NCI-H2227 (cell line): Measurements from ENCODE around the gene ACTA2.

Experiments used
- DNase-seq: peaks from one replicate; lab custom pipeline; 2025; ENCODE audit not compliant: unreplicated experiment; lab: John Stamatoyannopoulos, UW

The ACTA2 gene

DNA sequence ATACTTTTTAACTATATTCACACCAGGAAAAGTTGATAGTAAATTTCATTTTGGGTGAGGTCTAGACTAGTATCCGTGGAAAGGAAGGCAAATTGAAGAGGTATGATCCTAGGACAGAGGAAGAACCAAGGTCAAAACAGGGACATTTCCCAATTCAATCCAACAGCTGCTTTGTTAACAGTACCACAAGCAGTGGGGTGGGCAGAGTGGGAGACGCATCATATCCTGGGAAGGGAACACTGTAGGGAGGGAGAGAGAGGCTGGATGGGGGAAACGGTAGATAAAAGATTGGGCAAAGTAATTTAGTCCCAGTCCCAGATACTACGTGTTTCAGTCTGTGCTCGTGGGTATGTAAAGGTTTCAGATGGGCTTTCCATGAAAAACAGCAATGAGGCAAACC is 28.9 kb upstream of the ACTA2 start:
- no peak for DNase-seq

DNA sequence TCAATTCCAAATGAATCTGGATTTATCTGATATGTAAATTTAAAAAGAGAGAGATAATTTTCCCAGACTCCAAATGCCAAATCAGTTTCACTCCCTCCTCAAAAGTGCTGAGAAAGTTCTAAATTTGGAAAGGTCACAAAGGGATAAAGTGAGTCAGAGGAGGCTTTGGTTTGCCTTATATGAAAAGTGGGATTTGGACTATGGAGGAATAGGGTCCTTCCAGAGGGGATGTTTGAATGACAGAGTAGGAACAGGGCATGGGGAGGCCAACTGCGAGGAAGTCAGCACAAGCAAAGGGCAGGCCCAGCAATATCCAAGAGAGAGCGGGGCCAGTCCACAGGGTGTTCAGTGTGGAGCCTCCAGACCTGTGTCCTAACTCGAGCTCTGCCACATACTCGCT is 28.2 kb upstream of the ACTA2 start:
- no peak for DNase-seq

DNA sequence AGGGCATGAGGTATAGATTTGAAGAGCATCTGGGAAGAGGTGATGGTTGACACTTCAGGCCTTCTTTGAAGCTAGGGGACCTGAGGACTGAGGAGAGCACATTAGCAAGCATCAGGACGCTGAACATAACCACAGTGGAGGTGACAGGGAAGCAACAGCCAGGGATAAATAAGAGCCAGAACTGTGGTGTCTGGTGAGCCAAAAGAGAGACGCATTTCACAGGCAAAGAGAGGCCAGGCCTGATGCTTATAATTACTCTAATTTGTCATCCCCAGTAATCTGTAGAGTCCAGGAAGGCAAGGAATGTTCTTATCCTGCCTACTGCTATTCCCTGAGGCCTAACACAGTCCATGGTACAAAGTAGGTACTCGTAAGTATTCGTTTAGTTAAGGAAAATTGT is 27.7 kb upstream of the ACTA2 start:
- DNase-seq: no peak

DNA sequence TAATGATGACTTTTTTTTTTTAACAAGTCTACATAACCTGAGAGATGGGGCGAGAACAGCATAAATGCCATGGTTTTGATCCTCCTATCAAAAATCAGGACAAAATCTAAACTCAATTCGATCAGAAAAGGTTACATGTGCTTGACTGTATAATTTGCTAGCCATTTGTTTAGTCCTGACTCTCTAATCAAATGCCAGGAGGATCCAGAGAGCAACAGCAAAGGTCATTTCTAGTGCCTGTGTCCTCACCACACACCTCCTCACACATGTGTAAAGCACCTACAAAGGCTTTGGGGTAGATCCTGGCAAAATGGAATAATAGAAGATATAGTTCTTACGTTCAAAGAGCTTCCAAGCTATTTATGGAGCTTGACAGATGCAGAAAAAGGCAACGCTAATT is 27.0 kb upstream of the ACTA2 start:
- DNase-seq: no peak

DNA sequence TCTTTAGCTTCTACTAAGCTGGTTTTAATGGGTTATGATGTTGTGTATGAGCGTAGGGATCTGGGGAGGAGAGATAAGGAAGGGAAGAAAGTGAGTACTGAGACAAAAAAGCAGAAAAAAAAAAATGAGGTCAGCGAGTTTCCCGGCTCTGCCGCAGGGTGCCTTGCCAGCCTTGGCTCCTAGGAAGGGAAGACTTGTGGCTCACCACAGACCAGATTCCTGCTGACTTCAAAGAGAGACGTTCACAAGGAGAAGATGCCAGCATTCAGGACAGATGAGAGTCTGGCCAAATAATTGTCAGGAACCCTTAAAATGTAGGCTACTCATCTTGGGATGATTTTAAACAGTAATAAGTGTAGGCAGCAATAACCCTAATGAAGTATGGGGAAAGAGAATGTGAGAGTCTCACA is 26.6 kb upstream of the ACTA2 start:
- no peak for DNase-seq

DNA sequence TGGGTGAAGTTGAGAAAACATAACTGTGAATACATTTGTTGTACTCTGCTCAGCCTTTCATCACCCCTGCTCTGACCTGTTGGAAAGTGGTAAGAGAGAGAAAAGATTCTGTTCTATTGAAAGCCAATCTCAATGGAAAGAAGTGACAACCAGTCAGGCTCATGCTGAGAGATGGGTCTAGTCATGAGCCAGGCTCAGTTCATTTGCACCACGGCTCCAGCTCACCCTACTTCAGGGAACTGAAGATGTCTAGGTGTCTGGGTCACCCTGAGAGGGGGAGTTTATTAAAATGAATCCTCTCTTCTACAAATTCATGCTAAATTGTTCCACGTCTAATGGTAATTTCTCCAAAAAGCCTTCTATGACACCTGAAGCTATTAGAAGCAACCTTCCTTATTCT is 25.9 kb upstream of the ACTA2 start:
- no peak for DNase-seq

DNA sequence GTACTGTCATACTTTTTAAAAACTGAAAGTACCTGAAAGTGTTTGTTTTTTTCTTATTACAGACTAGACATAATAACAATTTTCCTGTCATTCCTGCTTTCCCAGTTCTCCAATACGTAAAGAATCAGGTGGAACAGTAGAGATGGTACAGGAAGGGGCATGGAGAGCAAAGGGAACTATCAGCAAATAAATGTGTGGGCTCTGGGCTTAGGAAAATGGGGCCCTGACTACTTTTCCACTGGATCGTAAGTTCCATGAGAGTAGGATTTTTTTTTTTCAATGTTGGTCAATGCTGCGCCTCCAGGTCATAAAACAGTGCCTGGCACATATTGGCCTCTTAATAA is 22.8 kb upstream of the ACTA2 start:
- DNase-seq: no peak

DNA sequence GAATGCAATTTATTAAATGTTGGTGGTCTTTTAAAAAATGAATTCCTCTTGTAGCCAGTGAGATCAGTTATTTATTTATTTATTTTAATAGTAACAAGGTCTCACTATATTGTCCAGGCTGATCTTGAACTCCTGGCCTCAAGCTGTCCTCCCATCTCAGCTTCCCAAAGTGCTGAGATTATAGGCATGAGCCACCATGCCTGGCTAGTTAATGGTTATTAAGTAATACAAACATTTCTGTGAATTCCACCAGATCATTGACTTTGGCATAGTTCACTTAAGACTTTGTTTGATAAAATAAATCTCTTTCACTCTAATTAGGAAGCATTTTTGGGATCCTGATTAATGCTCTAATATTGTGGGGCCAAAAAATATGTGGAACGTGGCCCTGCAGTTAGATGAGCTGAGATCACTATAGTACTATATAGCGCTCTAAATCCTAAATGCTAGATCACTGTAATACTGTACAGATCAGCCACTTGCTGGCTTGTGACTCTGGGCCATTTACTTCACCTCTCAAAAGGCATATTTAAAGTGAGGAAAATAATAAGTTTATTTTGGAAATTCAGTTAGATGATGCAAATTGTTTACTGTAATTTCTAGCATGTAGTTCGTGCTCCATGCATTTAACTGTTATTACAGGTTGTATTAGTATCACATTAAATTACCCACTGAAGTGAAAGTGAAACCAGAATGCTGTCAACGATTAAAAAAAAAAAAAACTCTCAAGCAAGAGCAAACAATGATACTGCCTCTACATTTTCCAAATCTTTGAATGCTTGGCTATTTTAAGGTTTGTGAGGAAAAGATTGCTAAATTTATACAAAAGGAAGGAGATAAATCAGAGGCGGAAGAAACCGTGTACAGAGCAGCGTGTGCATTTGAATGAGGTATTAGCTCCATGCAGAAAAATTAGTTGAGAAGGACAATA is 22.1 kb upstream of the ACTA2 start:
- DNase-seq: no peak

DNA sequence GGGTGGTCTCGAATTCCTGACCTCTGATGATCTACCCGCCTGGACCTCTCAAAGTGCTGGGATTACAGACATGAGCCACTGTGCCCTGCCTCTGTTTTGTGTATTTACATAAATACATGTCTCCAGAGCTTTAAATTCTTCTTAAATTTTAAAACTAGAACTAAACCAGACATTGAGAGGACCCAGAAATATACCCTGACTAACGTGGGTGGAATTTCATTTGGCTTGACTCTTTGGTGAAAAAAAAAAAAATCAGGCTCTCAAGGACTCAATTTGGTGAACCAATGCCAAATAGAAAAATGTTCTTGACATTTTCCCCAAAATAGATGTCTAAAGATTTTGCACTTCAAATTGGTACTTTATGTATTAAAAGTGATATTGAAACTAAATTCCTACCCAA is 21.4 kb upstream of the ACTA2 start:
- no peak for DNase-seq

DNA sequence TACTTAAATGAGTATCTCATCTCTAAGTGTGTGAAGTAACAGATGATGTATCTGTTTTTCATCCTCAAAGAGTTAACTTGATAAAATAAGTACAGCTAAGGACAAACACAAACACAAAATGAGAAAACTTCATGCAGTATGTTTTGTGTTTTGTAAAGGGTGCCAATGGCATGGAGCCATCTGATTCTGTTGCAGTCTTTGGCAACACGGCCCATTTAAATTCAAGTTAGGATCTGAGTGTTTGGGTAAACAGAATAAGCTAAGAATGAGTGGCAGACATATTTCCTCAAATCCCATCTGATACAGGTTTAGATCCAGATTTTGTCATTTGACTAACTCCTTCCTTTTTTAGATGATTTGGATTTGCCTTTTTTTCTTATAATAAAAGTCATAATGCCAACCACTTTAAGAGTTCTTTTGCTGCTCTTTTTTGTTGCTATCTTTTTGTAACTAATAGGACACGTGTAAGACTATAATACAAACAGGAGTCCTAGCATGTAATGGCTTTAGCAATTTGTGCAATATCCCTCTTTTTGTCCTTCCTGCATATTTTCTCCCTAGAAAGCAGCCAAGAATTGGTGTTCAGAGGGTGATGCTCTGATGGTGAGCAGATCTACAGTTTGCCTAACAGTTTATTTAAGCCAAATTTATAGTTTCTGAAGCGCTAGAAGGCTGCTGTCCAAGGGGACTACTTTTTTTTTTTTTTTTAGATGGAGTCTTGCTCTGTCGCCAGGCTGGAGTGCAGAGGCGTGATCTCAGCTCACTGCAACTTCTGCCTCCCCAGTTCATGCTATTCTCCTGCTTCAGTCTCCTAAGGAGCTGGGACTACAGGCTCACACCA is 18.9 kb upstream of the ACTA2 start:
- no peak for DNase-seq

DNA sequence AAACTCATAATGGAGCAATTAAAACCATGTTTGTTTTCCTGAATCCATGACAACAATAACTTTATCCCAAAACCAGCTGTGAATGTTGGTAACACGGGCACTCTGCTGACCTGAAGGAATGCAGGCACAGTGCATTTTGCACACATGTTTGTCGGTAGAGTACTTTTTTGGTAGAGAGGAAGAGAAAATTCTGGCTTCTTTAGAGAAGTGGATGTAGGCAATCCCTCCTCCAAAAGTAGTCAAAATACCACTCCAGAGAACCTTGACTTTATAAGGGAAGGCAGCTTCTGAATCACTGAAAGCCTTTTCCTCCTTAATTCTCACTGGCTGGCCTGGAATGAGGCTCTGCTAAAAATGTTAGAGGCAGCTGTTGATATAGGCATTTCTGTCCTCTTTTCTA is 15.8 kb upstream of the ACTA2 start:
- no peak for DNase-seq

DNA sequence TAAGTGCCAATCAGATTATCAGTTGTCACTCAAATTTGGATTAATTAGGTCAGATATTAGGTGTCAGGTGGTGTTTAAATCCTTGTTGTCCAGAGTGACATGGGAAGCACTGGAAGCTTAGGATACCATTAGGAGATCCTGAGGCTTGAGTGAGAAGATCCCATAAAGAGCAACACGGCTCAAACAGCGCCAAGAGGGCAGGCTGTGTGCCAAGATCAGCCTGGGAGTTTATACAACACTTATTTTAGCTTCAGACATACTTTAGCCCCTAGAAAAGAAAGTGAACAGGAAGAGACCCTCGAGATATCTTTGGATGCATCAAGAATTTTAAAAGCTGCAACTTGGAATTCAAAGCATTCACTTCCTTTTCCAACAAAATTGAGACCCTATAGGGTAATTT is 14.2 kb upstream of the ACTA2 start:
- DNase-seq: no peak

DNA sequence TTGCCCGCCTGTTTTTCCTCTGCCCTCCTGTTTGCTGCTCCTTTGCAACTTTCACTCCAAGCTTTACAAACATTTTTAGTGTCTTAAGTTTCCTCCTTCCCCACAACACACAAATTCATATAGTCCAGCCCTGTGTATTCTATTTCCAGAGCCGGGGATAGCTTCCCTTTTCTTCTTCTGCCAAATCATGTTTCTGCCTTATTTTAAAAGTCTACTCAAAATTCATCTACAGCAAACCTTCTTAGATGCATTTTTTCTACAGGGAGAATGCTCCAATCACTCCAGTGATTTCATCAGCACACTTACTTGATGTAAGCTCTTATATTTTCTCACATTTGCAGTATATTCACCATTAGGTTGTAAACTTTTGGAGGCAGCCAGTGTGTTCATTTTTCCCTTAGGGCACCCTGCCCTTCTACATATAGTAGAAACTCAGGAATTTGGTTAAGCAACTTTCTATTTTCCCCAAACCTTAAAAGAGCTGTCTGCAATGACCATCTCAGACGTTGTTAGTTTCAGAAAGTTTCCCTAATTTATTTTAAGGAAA is 12.4 kb upstream of the ACTA2 start:
- no peak for DNase-seq

DNA sequence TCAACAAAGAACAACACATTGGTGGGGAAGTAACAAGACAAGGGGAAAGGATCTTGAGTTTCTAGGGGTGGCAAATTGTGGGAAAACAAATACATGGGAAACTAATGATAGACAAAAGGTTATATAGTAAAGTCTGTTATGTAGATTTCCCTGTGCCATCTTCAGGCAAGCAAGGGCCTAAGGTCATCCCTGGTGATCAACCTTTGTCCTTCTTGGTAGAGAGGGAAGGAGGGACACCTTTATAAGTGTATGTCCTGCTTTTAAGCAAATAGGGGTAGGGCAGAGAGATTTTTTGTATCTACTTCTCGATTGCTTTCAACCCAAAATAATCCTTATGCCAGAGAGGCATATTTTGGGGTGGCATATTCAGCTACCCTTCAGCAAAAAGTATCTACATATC is 11.8 kb upstream of the ACTA2 start:
- DNase-seq: no peak

DNA sequence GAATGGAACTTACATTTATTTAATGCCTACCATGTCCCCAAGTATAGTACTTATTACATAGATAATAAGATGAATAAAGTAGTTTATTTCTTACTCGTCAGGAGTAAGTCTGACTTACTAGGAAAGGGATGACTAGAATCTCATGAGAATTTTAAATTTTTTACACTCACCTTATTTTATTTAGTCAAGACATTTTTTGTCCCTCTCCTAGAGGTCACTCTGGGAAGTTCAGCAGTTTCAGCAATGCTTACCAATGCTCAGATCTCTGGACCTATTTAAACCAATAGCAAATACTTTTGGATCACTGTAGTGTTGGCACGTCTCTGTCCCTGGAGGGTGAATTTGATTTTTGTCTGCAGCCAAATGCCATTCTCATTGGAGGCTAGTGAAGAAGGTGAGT is 10.7 kb upstream of the ACTA2 start:
- DNase-seq: no peak

DNA sequence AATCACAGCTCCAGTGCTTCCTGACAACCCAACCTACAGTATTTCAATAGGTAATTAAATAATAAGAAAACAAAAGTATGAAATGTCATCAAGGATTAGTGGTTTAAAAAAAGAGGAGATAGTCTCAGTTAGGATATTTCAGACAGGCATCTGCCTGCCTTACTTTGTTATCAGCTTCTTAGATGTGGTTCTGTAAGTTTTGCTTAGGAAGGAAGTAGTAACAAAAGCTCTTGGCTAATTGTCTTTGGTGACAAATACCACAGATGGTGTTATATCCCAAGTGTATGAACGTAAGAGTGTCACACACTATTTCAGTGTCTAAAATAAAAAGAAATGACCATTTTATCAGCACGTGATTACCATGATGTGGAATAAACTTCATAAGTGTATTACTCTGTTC is 9.8 kb upstream of the ACTA2 start:
- no peak for DNase-seq

DNA sequence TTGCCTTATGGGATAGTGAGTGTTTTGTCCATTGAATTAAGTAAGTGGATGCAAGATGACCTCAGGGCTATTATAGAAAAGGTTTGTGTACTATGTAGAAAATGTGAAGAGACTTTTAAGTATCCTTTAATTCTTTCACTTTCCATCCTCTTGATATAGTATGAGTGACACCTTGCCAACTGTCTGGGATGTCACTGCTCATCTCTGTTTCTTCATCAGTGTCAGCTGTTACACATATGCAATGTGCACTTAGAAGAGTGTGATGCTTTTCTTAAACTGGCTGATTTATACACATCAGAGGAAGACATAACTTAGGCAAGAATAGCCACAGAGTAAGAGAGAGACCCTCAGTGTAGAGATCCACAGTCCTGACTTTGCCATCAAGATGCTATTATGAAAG is 8.7 kb upstream of the ACTA2 start:
- no peak for DNase-seq

DNA sequence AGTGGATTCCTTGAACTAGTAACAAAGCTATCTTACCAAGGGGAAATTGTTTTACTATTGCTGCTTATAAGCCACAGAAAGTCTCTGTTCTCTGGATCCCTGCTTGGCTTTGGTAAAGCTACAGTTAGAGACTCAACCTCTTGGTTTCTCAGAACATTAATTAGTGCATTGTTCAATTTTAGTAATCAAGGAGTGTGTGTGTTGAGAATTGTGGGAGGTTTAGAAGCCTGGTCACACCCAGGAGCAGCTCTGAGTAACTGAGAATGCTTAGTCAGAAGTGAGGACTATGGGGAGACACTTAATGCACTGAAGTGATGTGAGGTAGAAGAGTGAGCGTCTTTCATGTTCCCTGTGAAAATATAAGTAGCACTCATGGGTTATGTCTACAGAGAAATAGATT is 8.2 kb upstream of the ACTA2 start:
- no peak for DNase-seq

DNA sequence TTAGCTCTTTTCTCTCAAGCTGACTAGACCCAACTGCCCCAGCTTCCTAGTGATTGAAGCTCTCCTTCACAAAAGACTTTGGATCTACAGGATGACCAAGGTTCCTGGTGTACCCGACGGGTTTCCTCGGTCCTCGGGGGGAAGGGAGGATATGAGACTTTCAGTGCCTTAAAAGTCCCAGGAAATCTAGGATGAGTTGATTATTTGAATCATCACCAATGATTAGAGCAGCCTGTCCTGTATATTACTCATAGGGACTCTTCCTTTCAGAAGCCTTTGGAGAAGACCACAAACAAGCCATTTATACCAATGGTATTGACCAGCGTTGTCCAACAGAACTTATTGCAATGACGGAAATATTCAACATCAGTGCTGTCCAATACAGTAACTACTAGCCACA is 6.1 kb upstream of the ACTA2 start:
- DNase-seq: no peak

DNA sequence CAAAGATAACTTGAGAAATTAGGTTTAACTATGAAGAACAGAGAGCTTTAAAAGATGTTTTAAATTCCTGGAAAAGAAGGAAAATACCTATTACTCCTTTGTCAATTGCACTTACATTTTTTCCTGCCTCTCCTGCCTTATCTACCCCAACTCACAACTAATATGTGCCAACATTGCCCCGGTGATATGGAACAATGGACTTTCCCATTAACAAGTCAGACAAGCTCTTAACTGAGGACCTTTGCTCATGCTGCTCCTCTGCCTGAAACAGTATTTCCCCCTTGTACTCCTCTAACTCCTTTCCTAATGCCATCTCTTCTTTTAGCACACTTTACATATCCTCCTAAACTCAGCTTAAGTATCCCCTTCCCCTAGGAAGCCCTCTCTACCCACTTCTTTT is 4.8 kb upstream of the ACTA2 start:
- no peak for DNase-seq

DNA sequence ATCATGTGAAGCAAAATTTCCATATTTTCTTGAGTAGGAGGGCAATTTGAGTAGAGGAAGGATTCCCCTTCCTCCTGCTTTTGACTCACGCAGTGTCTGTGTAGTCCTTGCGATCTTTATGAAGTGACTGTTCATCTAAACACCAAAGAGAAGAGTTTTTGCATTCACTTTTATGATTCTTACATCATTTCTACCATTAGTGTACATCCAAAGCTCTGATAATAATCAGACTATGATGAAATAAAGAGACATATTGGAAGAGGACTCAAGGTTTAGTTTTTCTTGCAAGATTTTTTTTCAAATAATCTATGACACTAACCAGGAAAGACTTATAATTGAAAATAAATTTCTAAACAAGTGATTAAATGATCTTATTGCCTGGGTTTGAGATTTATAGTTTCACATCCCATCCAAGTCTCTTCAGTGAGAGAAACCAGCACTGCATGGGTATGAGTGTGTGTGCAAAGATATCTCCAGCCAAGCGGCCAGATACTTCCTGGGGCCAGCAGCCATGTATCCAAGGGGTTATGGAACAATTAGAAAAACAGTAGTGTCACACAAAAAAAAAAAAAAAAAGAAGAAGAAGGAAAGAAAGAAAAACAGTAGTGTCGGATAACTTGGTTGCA is 2.0 kb upstream of the ACTA2 start:
- no peak for DNase-seq

DNA sequence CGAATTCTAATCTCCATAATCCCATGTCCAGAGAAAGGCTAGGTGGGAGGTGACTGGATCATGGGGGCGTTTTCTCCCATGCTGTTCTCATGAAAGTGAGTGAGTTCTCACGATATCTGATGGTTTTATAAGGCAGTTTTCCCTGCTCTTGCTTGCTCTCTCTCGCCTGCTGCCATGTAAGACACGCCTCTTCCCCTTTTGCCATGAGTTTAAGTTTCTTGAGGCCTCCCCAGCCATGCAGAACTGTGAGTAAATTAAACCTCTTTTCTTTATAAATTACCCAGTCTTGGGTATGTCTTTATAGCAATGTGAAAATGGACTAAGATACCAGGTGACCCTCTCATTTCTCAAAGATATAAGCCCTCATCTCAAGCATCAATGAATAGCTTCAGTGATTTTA is 1.1 kb upstream of the ACTA2 start:
- DNase-seq: no peak
